ENCODE data around the gene SMIM3. TPM values are rescaled to one million over a fixed set of nuclear protein-coding genes. Genes with fewer than 3 reads are reported as not detected.
"Not testable (repeated sequence)": the region's sequence is repeated elsewhere in the genome, so short reads cannot be mapped to it uniquely, and the experiment has no call there.

The SMIM3 gene
- total RNA-seq, 1 donor from 2014 or later, result 28.3 TPM

- Histone ChIP-seq H3K27ac (no peak overlapping the region), H3K36me3 (no peaks in the 10 kb centered on the region), H3K4me1 (peaks cover 5% of the 10 kb centered on the region), H3K4me3 (no peak overlapping the region), H3K9me3 (no peaks in the 10 kb centered on the region), H3K27me3 (no peaks in the 10 kb centered on the region)
- no peak for TF ChIP-seq CTCF (IDR thresholded peaks at IDR 0.05)
- intact Hi-C loops (cut with DNase I), result no loop called here
- DNase-seq (no peak), ATAC-seq (no peak)
These were observed 25.8 kb downstream of the SMIM3 start for GRCh38 chr5:150804388-150804787.

DNA sequence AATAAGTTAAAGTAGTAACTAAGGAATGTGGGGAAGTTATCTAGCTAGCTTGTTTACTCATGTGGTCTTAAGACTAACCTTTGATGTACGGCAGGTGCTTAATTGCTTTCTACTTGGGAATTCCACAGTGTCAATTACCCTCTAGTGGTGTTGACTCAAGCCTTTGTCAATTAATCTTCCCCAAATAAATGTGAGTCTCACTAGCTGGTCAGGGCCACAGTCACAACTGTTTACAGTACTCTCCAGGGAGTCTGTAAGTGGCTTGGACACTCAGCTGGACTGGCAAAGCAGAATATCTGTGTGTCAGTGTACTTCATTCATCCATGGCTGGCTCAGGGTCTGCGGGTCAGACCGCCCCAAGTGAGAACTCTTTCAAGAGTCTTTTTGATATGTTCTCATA, 30.8 kb downstream of the SMIM3 start:
- ATAC-seq (no peak), DNase-seq (no peak)
- Histone ChIP-seq H3K4me3 (no peak overlapping the region), H3K27me3 (no peaks in the 10 kb centered on the region), H3K9me3 (no peaks in the 10 kb centered on the region), H3K4me1 (no peaks in the 10 kb centered on the region), H3K36me3 (no peaks in the 10 kb centered on the region), H3K27ac (no peak overlapping the region)
- no peak for TF ChIP-seq CTCF (IDR thresholded peaks at IDR 0.05)
- intact Hi-C loops (cut with DNase I), result no loop called here

- Histone ChIP-seq H3K4me3 (no peak overlapping the region), H3K36me3 (no peaks in the 10 kb centered on the region), H3K9me3 (peaks cover 11% of the 10 kb centered on the region), H3K27me3 (no peaks in the 10 kb centered on the region), H3K4me1 (no peaks in the 10 kb centered on the region), H3K27ac (no peak overlapping the region)
- DNase-seq, result no peak
- intact Hi-C loops (cut with DNase I), result no loop called here
- ATAC-seq, result no peak
- TF ChIP-seq CTCF (IDR thresholded peaks at IDR 0.05), result no peak
These were observed 36.5 kb downstream of the SMIM3 start for GRCh38 chr5:150815010-150815409.

- no peak for TF ChIP-seq CTCF (IDR thresholded peaks at IDR 0.05)
These were observed 38.4 kb downstream of the SMIM3 start for GRCh38 chr5:150816946-150817345.

DNA sequence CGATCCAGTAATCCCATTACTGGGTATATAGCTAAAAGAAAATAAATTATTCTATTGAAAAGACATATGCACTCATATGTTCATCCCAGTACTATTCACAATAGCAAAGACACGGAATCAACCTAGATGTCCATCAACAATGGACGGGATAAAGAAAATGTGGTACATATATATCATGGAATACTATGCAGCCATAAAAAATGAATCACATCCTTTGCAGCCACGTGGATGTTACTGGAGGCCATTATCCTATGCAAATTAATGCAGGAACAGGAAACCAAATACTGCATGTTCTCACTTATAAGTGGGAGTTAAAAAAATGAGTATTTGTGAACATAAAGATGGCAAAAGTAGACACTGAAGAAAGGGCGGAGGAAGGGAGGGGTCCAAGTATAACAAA, 51.2 kb downstream of the SMIM3 start:
- Histone ChIP-seq H3K4me3 (no peak overlapping the region), H3K27ac (no peak overlapping the region), H3K4me1 (no peaks in the 10 kb centered on the region), H3K36me3 (no peaks in the 10 kb centered on the region), H3K9me3 (peaks cover 8% of the 10 kb centered on the region), H3K27me3 (no peaks in the 10 kb centered on the region)
- ATAC-seq (no peak), DNase-seq (no peak)
- TF ChIP-seq CTCF (IDR thresholded peaks at IDR 0.05), result no peak
- intact Hi-C loops (cut with DNase I), result no loop called here

More at GRCh38 chr5:150816946-150817345, 38.4 kb downstream of the SMIM3 start:
- H3K9me3 ChIP-seq, result peaks cover 11% of the 10 kb centered on the region
- no peak overlapping the region for H3K4me3 ChIP-seq
- no peaks in the 10 kb centered on the region for H3K36me3 ChIP-seq
- H3K4me1 ChIP-seq, result no peaks in the 10 kb centered on the region
- no peaks in the 10 kb centered on the region for H3K27me3 ChIP-seq
- intact Hi-C loops (cut with DNase I), result no loop called here
- H3K27ac ChIP-seq, result no peak overlapping the region
- ATAC-seq (no peak), DNase-seq (no peak)

GRCh38 chr5:150831821-150832220, 53.3 kb downstream of the SMIM3 start:
- H3K9me3 ChIP-seq; DNase-seq; H3K4me1 ChIP-seq; intact Hi-C loops (cut with DNase I); H3K27me3 ChIP-seq; ATAC-seq; H3K36me3 ChIP-seq; H3K4me3 ChIP-seq; H3K27ac ChIP-seq: not testable (repeated sequence)
